ENCODE measurements around the gene NCKAP5. TPM values are rescaled to one million over a fixed set of nuclear protein-coding genes. Genes with fewer than 3 reads are reported as not detected.

The NCKAP5 gene
- total and polyA plus RNA-seq, 2 experiments from 2014 or later = 0.65 to 0.86 TPM

GRCh38 chr2:132910432-132910831 lies 657.8 kb downstream of the NCKAP5 start:
- Histone ChIP-seq H4K20me1 (ENCODE audit: insufficient read depth) (no peaks in the 10 kb centered on the region), H3K9ac (no peak overlapping the region), H3K27ac (no peak overlapping the region), H3K4me1 (ENCODE audit: insufficient read depth) (no peaks in the 10 kb centered on the region), H3K9me3 (ENCODE audit: low read depth) (no peaks in the 10 kb centered on the region), H3F3A (ENCODE audit: insufficient read depth) (no peaks in the 10 kb centered on the region), H3K36me3 (ENCODE audit: low read depth) (no peaks in the 10 kb centered on the region), H2AFZ (no peak overlapping the region), H3K4me2 (ENCODE audit: unreplicated experiment) (no peak overlapping the region), H3K79me2 (ENCODE audit: insufficient read depth) (no peaks in the 10 kb centered on the region), H3K9me2 (ENCODE audit: insufficient read depth) (no peaks in the 10 kb centered on the region), H3K27me3 (replicated peaks; ENCODE audit: insufficient read depth) (no peaks in the 10 kb centered on the region), H3K4me3 (no peak overlapping the region)
- no peak for DNase-seq
- TF ChIP-seq EZH2phosphoT487 (IDR thresholded peaks at IDR 0.05; ENCODE audit: insufficient read depth, low read depth) (no peak), EZH2 (IDR thresholded peaks at IDR 0.05; ENCODE audit: insufficient read depth, poor library complexity, severe bottlenecking) (no peak)
- in situ Hi-C loops (cut with MboI) = no loop called here

- Histone ChIP-seq H3F3A (ENCODE audit: insufficient read depth) (no peaks in the 10 kb centered on the region), H3K9ac (no peak overlapping the region), H3K9me2 (ENCODE audit: insufficient read depth) (no peaks in the 10 kb centered on the region), H3K4me1 (ENCODE audit: insufficient read depth) (no peaks in the 10 kb centered on the region), H3K27ac (no peak overlapping the region), H3K4me3 (no peak overlapping the region), H3K4me2 (ENCODE audit: unreplicated experiment) (no peak overlapping the region), H4K20me1 (ENCODE audit: insufficient read depth) (no peaks in the 10 kb centered on the region), H2AFZ (no peak overlapping the region), H3K9me3 (ENCODE audit: low read depth) (no peaks in the 10 kb centered on the region), H3K36me3 (ENCODE audit: low read depth) (no peaks in the 10 kb centered on the region), H3K27me3 (replicated peaks; ENCODE audit: insufficient read depth) (no peaks in the 10 kb centered on the region), H3K79me2 (ENCODE audit: insufficient read depth) (no peaks in the 10 kb centered on the region)
- DNase-seq = no peak
- 51 to 62% methylated on average over 2 of the region's 2 CpGs for whole genome bisulfite sequencing, 2 experiments (ENCODE audit: low coverage in 1 of 2, low lambda C conversion rate in 2 of 2, missing lambda C conversion rate in 2 of 2)
- in situ Hi-C loops (cut with MboI) = no loop called here
- TF ChIP-seq EZH2phosphoT487 (IDR thresholded peaks at IDR 0.05; ENCODE audit: insufficient read depth, low read depth) (no peak), EZH2 (IDR thresholded peaks at IDR 0.05; ENCODE audit: insufficient read depth, poor library complexity, severe bottlenecking) (no peak)
Observed at GRCh38 chr2:132909427-132909826, 658.8 kb downstream of the NCKAP5 start.

GRCh38 chr2:132904142-132904842 lies 664.0 kb downstream of the NCKAP5 start:
- Histone ChIP-seq H3K9me3 (ENCODE audit: low read depth) (no peaks in the 10 kb centered on the region), H3K9me2 (ENCODE audit: insufficient read depth) (no peaks in the 10 kb centered on the region), H4K20me1 (ENCODE audit: insufficient read depth) (no peaks in the 10 kb centered on the region), H3K4me3 (no peak overlapping the region), H3K4me1 (ENCODE audit: insufficient read depth) (no peaks in the 10 kb centered on the region), H2AFZ (no peak overlapping the region), H3K4me2 (ENCODE audit: unreplicated experiment) (no peak overlapping the region), H3K9ac (no peak overlapping the region), H3F3A (ENCODE audit: insufficient read depth) (no peaks in the 10 kb centered on the region), H3K27me3 (replicated peaks; ENCODE audit: insufficient read depth) (no peaks in the 10 kb centered on the region), H3K79me2 (ENCODE audit: insufficient read depth) (no peaks in the 10 kb centered on the region), H3K36me3 (ENCODE audit: low read depth) (no peaks in the 10 kb centered on the region), H3K27ac (no peak overlapping the region)
- DNase-seq = no peak
- in situ Hi-C loops (cut with MboI) = no loop called here
- TF ChIP-seq EZH2 (IDR thresholded peaks at IDR 0.05; ENCODE audit: insufficient read depth, poor library complexity, severe bottlenecking) = no peak
- no peak for TF ChIP-seq EZH2phosphoT487 (IDR thresholded peaks at IDR 0.05; ENCODE audit: insufficient read depth, low read depth)
- WGBS, 2 experiments (ENCODE audit: low coverage in 1 of 2, low lambda C conversion rate in 2 of 2, missing lambda C conversion rate in 2 of 2) = 72% methylated on average over 7 of the region's 7 CpGs

- TF ChIP-seq EZH2 (IDR thresholded peaks at IDR 0.05; ENCODE audit: insufficient read depth, poor library complexity, severe bottlenecking) (no peak), EZH2phosphoT487 (IDR thresholded peaks at IDR 0.05; ENCODE audit: insufficient read depth, low read depth) (no peak)
- H3K36me3 ChIP-seq (ENCODE audit: low read depth) = no peaks in the 10 kb centered on the region
- no peak overlapping the region for H3K4me2 ChIP-seq (ENCODE audit: unreplicated experiment)
- no peaks in the 10 kb centered on the region for H3K9me3 ChIP-seq (ENCODE audit: low read depth)
- no peaks in the 10 kb centered on the region for H4K20me1 ChIP-seq (ENCODE audit: insufficient read depth)
- H3F3A ChIP-seq (ENCODE audit: insufficient read depth) = no peaks in the 10 kb centered on the region
- H3K79me2 ChIP-seq (ENCODE audit: insufficient read depth) = no peaks in the 10 kb centered on the region
- H3K27ac ChIP-seq = no peak overlapping the region
- no peaks in the 10 kb centered on the region for H3K27me3 ChIP-seq (replicated peaks; ENCODE audit: insufficient read depth)
- no peak overlapping the region for H3K9ac ChIP-seq
- WGBS, 2 experiments (ENCODE audit: low coverage in 1 of 2, low lambda C conversion rate in 2 of 2, missing lambda C conversion rate in 2 of 2) = 65 to 67% methylated on average over 4 of the region's 4 CpGs
- no peaks in the 10 kb centered on the region for H3K9me2 ChIP-seq (ENCODE audit: insufficient read depth)
- no peaks in the 10 kb centered on the region for H3K4me1 ChIP-seq (ENCODE audit: insufficient read depth)
- no peak overlapping the region for H3K4me3 ChIP-seq
- H2AFZ ChIP-seq = no peak overlapping the region
- in situ Hi-C loops (cut with MboI) = no loop called here
- DNase-seq = no peak
Observed at GRCh38 chr2:132902626-132903025, 665.6 kb downstream of the NCKAP5 start.

GRCh38 chr2:132901661-132902060 lies 666.6 kb downstream of the NCKAP5 start:
- no peaks in the 10 kb centered on the region for H3K4me1 ChIP-seq (ENCODE audit: insufficient read depth)
- no peak overlapping the region for H3K27ac ChIP-seq
- H3K9me3 ChIP-seq (ENCODE audit: low read depth) = no peaks in the 10 kb centered on the region
- H3K27me3 ChIP-seq (replicated peaks; ENCODE audit: insufficient read depth) = no peaks in the 10 kb centered on the region
- no peaks in the 10 kb centered on the region for H3K9me2 ChIP-seq (ENCODE audit: insufficient read depth)
- in situ Hi-C loops (cut with MboI) = no loop called here
- no peaks in the 10 kb centered on the region for H3K79me2 ChIP-seq (ENCODE audit: insufficient read depth)
- H3K9ac ChIP-seq = no peak overlapping the region
- no peaks in the 10 kb centered on the region for H4K20me1 ChIP-seq (ENCODE audit: insufficient read depth)
- no peak for DNase-seq
- H3K4me3 ChIP-seq = no peak overlapping the region
- TF ChIP-seq EZH2 (IDR thresholded peaks at IDR 0.05; ENCODE audit: insufficient read depth, poor library complexity, severe bottlenecking) (no peak), EZH2phosphoT487 (IDR thresholded peaks at IDR 0.05; ENCODE audit: insufficient read depth, low read depth) (no peak)
- no peak overlapping the region for H3K4me2 ChIP-seq (ENCODE audit: unreplicated experiment)
- H2AFZ ChIP-seq = no peak overlapping the region
- H3K36me3 ChIP-seq (ENCODE audit: low read depth) = no peaks in the 10 kb centered on the region
- no peaks in the 10 kb centered on the region for H3F3A ChIP-seq (ENCODE audit: insufficient read depth)

All from GM23248 (cell line).